SK-N-SH (cell line): Measurements from ENCODE around the gene LRRC8C. TPM values are rescaled to one million over a fixed set of nuclear protein-coding genes. Genes with fewer than 3 reads are reported as not detected.

Experiments used
- CTCF ChIA-PET: fragments of 300-600, 350-600 bp; formaldehyde crosslinking; extraction: SDS; loops from one replicate; lab custom pipeline; 2021; lab: Yijun Ruan, JAX
- POLR2A ChIA-PET: fragments of 350-600 bp; sonication (Branson Sonifier 250); formaldehyde crosslinking; extraction: SDS; loops from one replicate; lab custom pipeline; 2020; ENCODE audit warnings: antibody characterized with exemption, inconsistent platforms; lab: Yijun Ruan, JAX
- DNase-seq: peaks from one replicate; pipeline ENCODE4 v3.0.0; 2012
- H2AFZ ChIP-seq: fragments of 200-600 bp; sonication (generic); 2 replicates; pipeline ENCODE4 v1.8.1; 2016; ENCODE audit warnings: antibody characterized with exemption, mild to moderate bottlenecking, low read depth
- H3F3A ChIP-seq: fragments of 200-600 bp; sonication (generic); replicated peaks from 2 replicates; pipeline ENCODE3; 2016; ENCODE audit warnings: antibody characterized with exemption, mild to moderate bottlenecking; ENCODE audit not compliant: insufficient read depth
- H3K27ac ChIP-seq, 2 experiments: fragments of 200-500 bp in 1 of 2; fragments of 200-600 bp in 1 of 2; sonication (Bioruptor generic) in 1 of 2; sonication (generic), shearing (Covaris generic) in 1 of 2; 2 replicates each; pipeline versions ENCODE4 v1.5.1 to v1.6.1; 2014 to 2016; ENCODE audit warnings: low read depth in 2 of 2, inconsistent platforms in 1 of 2, low read length in 1 of 2, mild to moderate bottlenecking in 1 of 2, mixed read lengths in 1 of 2
- H3K27me3 ChIP-seq: fragments of 200-600 bp; sonication (generic), shearing (Covaris generic); 2 replicates; pipeline ENCODE4 v1.6.1; 2016; ENCODE audit warnings: mixed run types; ENCODE audit not compliant: insufficient read depth
- H3K36me3 ChIP-seq, 2 experiments: fragments of 200-500 bp in 1 of 2; fragments of 200-600 bp in 1 of 2; sonication (Bioruptor generic) in 1 of 2; sonication (generic) in 1 of 2; replicated peaks in 1 of 2; 2 replicates each; pipeline versions ENCODE3 to v1.5.1; 2014 to 2016; ENCODE audit warnings: low read length in 1 of 2, mild to moderate bottlenecking in 1 of 2; ENCODE audit not compliant: insufficient read depth in 2 of 2, control insufficient read depth in 1 of 2
- H3K4me1 ChIP-seq, 2 experiments: fragments of 200-500 bp in 1 of 2; fragments of 200-600 bp in 1 of 2; sonication (Bioruptor generic) in 1 of 2; sonication (generic), shearing (Covaris generic) in 1 of 2; 2 replicates each; pipeline versions ENCODE4 v1.5.1 to v1.6.1; 2014 to 2016; ENCODE audit warnings: low read depth in 1 of 2, low read length in 1 of 2, mixed run types in 1 of 2; ENCODE audit not compliant: insufficient read depth in 2 of 2, control insufficient read depth in 1 of 2
- H3K4me2 ChIP-seq: fragments of 200-600 bp; sonication (generic), shearing (Covaris generic); 2 replicates; pipeline ENCODE4 v1.6.1; 2017; ENCODE audit warnings: mixed run types
- H3K4me3 ChIP-seq, 2 experiments: fragments of 200-500 bp in 1 of 2; fragments of 200-600 bp in 1 of 2; sonication (Bioruptor generic) in 1 of 2; sonication (generic), shearing (Covaris generic) in 1 of 2; 2 replicates each; pipeline versions ENCODE4 v1.5.1 to v1.8.1; 2014 to 2016; ENCODE audit warnings: low read depth in 2 of 2, inconsistent platforms in 1 of 2, low read length in 1 of 2, mild to moderate bottlenecking in 1 of 2, mixed read lengths in 1 of 2, moderate library complexity in 1 of 2
- H3K79me2 ChIP-seq: fragments of 200-600 bp; sonication (generic); 2 replicates; pipeline ENCODE4 v1.8.1; 2017; ENCODE audit warnings: mild to moderate bottlenecking; ENCODE audit not compliant: insufficient read depth
- H3K9ac ChIP-seq: fragments of 200-600 bp; sonication (generic); 2 replicates; pipeline ENCODE4 v1.6.1; 2017; ENCODE audit warnings: mixed run types
- H3K9me2 ChIP-seq: fragments of 200-600 bp; sonication (generic); 2 replicates; pipeline ENCODE4 v1.6.1; 2017; ENCODE audit warnings: mixed run types
- H3K9me3 ChIP-seq: fragments of 200-600 bp; sonication (generic); 2 replicates; pipeline ENCODE4 v1.6.1; 2017; ENCODE audit warnings: mixed run types, mild to moderate bottlenecking, moderate library complexity
- H4K20me1 ChIP-seq: fragments of 200-600 bp; sonication (generic); 2 replicates; pipeline ENCODE4 v1.6.1; 2017; ENCODE audit warnings: mild to moderate bottlenecking, mixed run types; ENCODE audit not compliant: insufficient read depth
- ELF1 ChIP-seq: IDR thresholded peaks from 2 replicates; pipeline ENCODE4 v1.4.0; 2012
- EP300 ChIP-seq, 2 experiments: IDR thresholded peaks; 2 replicates each; pipeline versions ENCODE4 v1.4.0 to v1.6.1; 2012; ENCODE audit warnings: borderline replicate concordance in 1 of 2, low read depth in 1 of 2, low read length in 1 of 2
- FOSL2 ChIP-seq: IDR thresholded peaks from 2 replicates; pipeline ENCODE4 v1.4.0; 2012; ENCODE audit warnings: low read depth, mild to moderate bottlenecking, moderate library complexity, borderline replicate concordance
- FOXJ3 ChIP-seq: sonication (generic); formaldehyde crosslinking; IDR thresholded peaks from 2 replicates; pipeline ENCODE4 v1.5.1; 2020; ENCODE audit warnings: mild to moderate bottlenecking, missing genetic modification reagents
- FOXM1 ChIP-seq: IDR thresholded peaks from 2 replicates; pipeline ENCODE4 v1.4.0; 2012; ENCODE audit warnings: low read depth, mild to moderate bottlenecking
- GABPA ChIP-seq: IDR thresholded peaks from 2 replicates; pipeline ENCODE4 v1.4.0; 2012; ENCODE audit warnings: low read depth, mild to moderate bottlenecking
- JUND ChIP-seq: IDR thresholded peaks from 2 replicates; pipeline ENCODE4 v1.4.0; 2012
- MEF2A ChIP-seq: IDR thresholded peaks from 2 replicates; pipeline ENCODE4 v1.4.0; 2012; ENCODE audit warnings: low read depth, borderline replicate concordance
- NFIC ChIP-seq: IDR thresholded peaks from 2 replicates; pipeline ENCODE4 v1.4.0; 2012; ENCODE audit warnings: borderline replicate concordance
- NRF1 ChIP-seq: IDR thresholded peaks from 2 replicates; pipeline ENCODE4 v1.6.1; 2012; ENCODE audit warnings: low read depth, mild to moderate bottlenecking, low read length
- POLR2AphosphoS5 ChIP-seq: IDR thresholded peaks from 2 replicates; pipeline ENCODE4 v1.6.1; 2012; ENCODE audit warnings: low read depth, low read length
- RCOR1 ChIP-seq: fragments of 150-350 bp; IDR thresholded peaks from 2 replicates; pipeline ENCODE4 v1.6.1; 2017; ENCODE audit warnings: antibody characterized with exemption, low read length
- SMC3 ChIP-seq: IDR thresholded peaks from 2 replicates; pipeline ENCODE4 v1.6.1; 2012; ENCODE audit warnings: low read depth, low read length, improper control_type of control experiment
- TCF12 ChIP-seq: IDR thresholded peaks from 2 replicates; pipeline ENCODE4 v1.4.0; 2012
- WGBS: methylation state at CpG from one replicate; pipeline ENCODE4 v1.1.6; 2017; ENCODE audit warnings: low lambda C conversion rate; 5-methylcytosine and 5-hydroxymethylcytosine counted together
- polyA plus RNA-seq, 3 experiments: library from polyadenylated mRNA; depleted of rRNA; stranded (reverse); fragments of >200 nt; gene quantifications; 2 replicates each; pipeline ENCODE4 v1.2.3, GENCODE V29; 2012
- TF ChIP-seq, protein P1 (sequence below): fragments of 200-600 bp; sonication (generic); IDR thresholded peaks from 2 replicates; pipeline ENCODE4 v1.6.1; 2017; ENCODE audit warnings: antibody characterized with exemption, mild to moderate bottlenecking, moderate library complexity
- TF ChIP-seq, protein P2 (sequence below): IDR thresholded peaks from 2 replicates; pipeline ENCODE4 v1.4.0; 2012; ENCODE audit warnings: low read depth
- TF ChIP-seq, protein P3 (sequence below): fragments of 150-350 bp; IDR thresholded peaks from 2 replicates; pipeline ENCODE4 v1.6.1; 2017; ENCODE audit warnings: antibody characterized with exemption, low read length, low read depth, borderline replicate concordance
- TF ChIP-seq, protein P4 (sequence below): fragments of 150-350 bp; IDR thresholded peaks from 2 replicates; pipeline ENCODE4 v1.6.1; 2016; ENCODE audit warnings: mild to moderate bottlenecking, low read depth, low read length
- TF ChIP-seq, protein P5 (sequence below): IDR thresholded peaks from 2 replicates; pipeline ENCODE4; 2012

The LRRC8C gene
- polyA plus RNA-seq, 1 of the 3 experiments (the other 2 are of a cell fraction) = 4.2 TPM

DNA sequence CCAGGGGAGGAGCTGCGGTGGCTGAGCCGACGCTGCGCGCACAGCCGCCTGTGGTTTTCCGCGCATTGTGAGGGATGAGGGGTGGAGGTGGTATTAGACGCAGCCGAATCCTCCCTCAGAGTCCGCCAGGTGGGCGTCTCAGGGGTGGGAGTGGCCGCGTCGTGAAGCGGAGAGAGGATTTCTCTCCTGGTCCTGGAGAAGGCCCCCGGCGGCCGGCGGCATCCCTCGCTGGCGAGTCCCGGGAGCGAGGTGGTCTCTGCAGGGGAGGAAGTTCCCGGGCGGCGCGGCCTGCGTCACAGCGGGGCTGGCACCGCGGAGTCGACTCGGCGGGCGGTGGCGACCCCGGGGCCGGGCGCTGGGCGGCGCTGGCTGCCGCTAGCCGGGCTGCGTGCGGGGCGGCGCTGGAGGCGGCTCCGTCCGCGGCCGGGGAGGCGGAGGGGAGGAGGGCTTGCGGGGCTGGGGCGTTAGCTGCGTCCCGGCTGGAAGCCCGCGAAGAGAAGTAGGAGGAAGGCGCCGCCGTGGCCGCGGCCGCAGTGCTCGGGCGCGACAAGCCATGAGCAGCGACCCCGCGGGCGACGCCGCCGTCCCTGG is at the start of gene LRRC8C (continued):
- TF ChIP-seq JUND (no peak), MEF2A (no peak), EP300 (IDR thresholded peaks at IDR 0.05; ENCODE audit: borderline replicate concordance in 1 of 2, low read depth in 1 of 2, low read length in 1 of 2) (no peak), NFIC (no peak), FOSL2 (no peak), GABPA (0 out of 2 replicates have a peak, but pooled peaks have one; percentile 16), NRF1 (peak; percentile 33; the same call in 1 of the 2 replicates), TCF12 (no peak)
- TF ChIP-seq, protein P1, sequence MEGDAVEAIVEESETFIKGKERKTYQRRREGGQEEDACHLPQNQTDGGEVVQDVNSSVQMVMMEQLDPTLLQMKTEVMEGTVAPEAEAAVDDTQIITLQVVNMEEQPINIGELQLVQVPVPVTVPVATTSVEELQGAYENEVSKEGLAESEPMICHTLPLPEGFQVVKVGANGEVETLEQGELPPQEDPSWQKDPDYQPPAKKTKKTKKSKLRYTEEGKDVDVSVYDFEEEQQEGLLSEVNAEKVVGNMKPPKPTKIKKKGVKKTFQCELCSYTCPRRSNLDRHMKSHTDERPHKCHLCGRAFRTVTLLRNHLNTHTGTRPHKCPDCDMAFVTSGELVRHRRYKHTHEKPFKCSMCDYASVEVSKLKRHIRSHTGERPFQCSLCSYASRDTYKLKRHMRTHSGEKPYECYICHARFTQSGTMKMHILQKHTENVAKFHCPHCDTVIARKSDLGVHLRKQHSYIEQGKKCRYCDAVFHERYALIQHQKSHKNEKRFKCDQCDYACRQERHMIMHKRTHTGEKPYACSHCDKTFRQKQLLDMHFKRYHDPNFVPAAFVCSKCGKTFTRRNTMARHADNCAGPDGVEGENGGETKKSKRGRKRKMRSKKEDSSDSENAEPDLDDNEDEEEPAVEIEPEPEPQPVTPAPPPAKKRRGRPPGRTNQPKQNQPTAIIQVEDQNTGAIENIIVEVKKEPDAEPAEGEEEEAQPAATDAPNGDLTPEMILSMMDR = peak; percentile 27
- TF ChIP-seq, protein P2, sequence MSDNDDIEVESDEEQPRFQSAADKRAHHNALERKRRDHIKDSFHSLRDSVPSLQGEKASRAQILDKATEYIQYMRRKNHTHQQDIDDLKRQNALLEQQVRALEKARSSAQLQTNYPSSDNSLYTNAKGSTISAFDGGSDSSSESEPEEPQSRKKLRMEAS = no peak

DNA sequence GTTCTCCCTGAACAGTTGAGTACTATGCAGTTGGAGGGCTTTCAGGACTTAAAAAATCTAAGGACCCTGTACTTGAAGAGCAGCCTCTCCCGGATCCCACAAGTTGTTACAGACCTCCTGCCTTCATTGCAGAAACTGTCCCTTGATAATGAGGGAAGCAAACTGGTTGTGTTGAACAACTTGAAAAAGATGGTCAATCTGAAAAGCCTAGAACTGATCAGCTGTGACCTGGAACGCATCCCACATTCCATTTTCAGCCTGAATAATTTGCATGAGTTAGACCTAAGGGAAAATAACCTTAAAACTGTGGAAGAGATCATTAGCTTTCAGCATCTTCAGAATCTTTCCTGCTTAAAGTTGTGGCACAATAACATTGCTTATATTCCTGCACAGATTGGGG is 48.7 kb upstream of the LRRC8C start:
- Histone ChIP-seq H3K79me2 (no peaks in the 10 kb centered on the region), H3K36me3 (peaks cover 0 to 39% of the 10 kb centered on the region in 2 experiments), H3K27ac (no peak overlapping the region), H3F3A (peaks cover 3% of the 10 kb centered on the region), H3K9ac (no peak overlapping the region), H3K9me3 (no peaks in the 10 kb centered on the region), H3K4me2 (no peak overlapping the region), H2AFZ (no peak overlapping the region), H3K27me3 (no peaks in the 10 kb centered on the region), H3K4me1 (peaks cover 2% of the 10 kb centered on the region in 2 experiments; a peak in 2 of 4 replicates), H3K9me2 (no peaks in the 10 kb centered on the region), H3K4me3 (no peak overlapping the region), H4K20me1 (no peaks in the 10 kb centered on the region)
- TF ChIP-seq, protein P3, sequence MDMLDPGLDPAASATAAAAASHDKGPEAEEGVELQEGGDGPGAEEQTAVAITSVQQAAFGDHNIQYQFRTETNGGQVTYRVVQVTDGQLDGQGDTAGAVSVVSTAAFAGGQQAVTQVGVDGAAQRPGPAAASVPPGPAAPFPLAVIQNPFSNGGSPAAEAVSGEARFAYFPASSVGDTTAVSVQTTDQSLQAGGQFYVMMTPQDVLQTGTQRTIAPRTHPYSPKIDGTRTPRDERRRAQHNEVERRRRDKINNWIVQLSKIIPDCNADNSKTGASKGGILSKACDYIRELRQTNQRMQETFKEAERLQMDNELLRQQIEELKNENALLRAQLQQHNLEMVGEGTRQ = no peak
- ChIA-PET CTCF (interaction anchor here (0.9 to 2.0 kb wide), 3 partner anchors 9 to 179 kb away, joined by 3 to 5 read pairs (median 3); no protein-coding TSS in a partner anchor), POLR2A (no interaction called here)
- 100% methylated on average over 2 of the region's 2 CpGs for WGBS
- no peak for DNase-seq

DNA sequence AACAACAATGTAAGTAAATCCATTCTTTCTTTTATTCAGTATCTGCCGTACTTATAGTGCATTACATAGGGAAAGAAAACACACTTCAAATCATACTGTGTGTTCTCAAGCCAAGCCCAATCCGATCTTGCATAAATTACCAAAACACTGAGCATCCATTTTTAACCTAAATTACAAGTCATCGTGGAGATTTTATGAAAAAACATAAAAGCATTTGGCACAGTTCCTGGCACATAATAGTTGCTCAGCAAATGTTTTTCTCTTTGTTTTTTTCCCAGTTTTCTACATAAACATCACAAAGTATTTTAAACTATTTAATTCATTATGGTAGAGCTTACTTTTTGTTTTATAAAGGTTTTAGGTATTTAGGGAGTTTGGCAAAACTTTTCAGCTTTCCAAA is 48.1 kb upstream of the LRRC8C start:
- Histone ChIP-seq H3K4me1 (peaks cover 3 to 8% of the 10 kb centered on the region in 2 experiments; a peak in 2 of 4 replicates), H2AFZ (no peak overlapping the region), H3F3A (peaks cover 7% of the 10 kb centered on the region), H4K20me1 (no peaks in the 10 kb centered on the region), H3K4me3 (no peak overlapping the region), H3K9me3 (no peaks in the 10 kb centered on the region), H3K4me2 (no peak overlapping the region), H3K9ac (no peak overlapping the region), H3K27me3 (no peaks in the 10 kb centered on the region), H3K9me2 (no peaks in the 10 kb centered on the region), H3K79me2 (no peaks in the 10 kb centered on the region), H3K36me3 (peaks cover 0 to 37% of the 10 kb centered on the region in 2 experiments), H3K27ac (no peak overlapping the region)
- POLR2A ChIA-PET = no interaction called here
- no peak for DNase-seq
- 97% methylated on average over 3 of the region's 3 CpGs for WGBS
- CTCF ChIA-PET = interaction anchor here (0.9 to 2.0 kb wide), 5 partner anchors 10 to 178 kb away, joined by 3 to 5 read pairs (median 3); partner anchors contain the start of gene LRRC8C
- TF ChIP-seq TCF12 (no peak), POLR2AphosphoS5 (no peak), GABPA (no peak), SMC3 (no peak), NRF1 (no peak), FOXM1 (no peak), ELF1 (no peak), FOXJ3 (CRISPR knock-in tag) (no peak), MEF2A (no peak), RCOR1 (no peak)
- TF ChIP-seq, protein P3 = no peak
- TF ChIP-seq, protein P2 = no peak
- TF ChIP-seq, protein P4, sequence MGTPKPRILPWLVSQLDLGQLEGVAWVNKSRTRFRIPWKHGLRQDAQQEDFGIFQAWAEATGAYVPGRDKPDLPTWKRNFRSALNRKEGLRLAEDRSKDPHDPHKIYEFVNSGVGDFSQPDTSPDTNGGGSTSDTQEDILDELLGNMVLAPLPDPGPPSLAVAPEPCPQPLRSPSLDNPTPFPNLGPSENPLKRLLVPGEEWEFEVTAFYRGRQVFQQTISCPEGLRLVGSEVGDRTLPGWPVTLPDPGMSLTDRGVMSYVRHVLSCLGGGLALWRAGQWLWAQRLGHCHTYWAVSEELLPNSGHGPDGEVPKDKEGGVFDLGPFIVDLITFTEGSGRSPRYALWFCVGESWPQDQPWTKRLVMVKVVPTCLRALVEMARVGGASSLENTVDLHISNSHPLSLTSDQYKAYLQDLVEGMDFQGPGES = no peak
- TF ChIP-seq, protein P5, sequence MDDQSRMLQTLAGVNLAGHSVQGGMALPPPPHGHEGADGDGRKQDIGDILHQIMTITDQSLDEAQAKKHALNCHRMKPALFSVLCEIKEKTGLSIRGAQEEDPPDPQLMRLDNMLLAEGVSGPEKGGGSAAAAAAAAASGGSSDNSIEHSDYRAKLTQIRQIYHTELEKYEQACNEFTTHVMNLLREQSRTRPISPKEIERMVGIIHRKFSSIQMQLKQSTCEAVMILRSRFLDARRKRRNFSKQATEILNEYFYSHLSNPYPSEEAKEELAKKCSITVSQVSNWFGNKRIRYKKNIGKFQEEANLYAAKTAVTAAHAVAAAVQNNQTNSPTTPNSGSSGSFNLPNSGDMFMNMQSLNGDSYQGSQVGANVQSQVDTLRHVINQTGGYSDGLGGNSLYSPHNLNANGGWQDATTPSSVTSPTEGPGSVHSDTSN = no peak
